ENCODE results near the gene MTRFR.

The MTRFR gene

DNA sequence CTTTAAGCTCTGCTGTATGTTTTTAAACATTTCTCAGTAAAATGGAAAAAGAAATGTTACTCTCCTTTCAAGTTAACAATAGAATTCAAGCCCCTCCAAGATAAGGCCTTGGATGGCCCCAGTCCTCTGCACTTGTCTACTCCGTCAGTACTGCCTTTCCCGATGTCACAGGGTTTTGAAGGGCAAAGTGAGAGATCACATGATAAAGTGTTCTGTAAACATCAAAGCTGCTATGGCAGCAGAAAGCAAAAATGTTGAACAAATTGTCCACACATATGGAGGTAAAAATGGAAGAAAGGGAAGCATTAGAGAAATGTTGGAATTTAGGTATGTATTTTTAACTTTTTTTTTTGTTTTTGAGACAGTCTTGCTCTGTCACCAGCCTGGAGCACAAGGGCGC lies 71.9 kb downstream of the MTRFR start:
- H3K4me3 Mint-ChIP-seq = no peak overlapping the region
- peaks cover 84% of the 10 kb centered on the region for H3K36me3 Mint-ChIP-seq (ENCODE audit: low read depth)
- H3K9me3 Mint-ChIP-seq = no peaks in the 10 kb centered on the region
- TF ChIP-seq, protein P1, sequence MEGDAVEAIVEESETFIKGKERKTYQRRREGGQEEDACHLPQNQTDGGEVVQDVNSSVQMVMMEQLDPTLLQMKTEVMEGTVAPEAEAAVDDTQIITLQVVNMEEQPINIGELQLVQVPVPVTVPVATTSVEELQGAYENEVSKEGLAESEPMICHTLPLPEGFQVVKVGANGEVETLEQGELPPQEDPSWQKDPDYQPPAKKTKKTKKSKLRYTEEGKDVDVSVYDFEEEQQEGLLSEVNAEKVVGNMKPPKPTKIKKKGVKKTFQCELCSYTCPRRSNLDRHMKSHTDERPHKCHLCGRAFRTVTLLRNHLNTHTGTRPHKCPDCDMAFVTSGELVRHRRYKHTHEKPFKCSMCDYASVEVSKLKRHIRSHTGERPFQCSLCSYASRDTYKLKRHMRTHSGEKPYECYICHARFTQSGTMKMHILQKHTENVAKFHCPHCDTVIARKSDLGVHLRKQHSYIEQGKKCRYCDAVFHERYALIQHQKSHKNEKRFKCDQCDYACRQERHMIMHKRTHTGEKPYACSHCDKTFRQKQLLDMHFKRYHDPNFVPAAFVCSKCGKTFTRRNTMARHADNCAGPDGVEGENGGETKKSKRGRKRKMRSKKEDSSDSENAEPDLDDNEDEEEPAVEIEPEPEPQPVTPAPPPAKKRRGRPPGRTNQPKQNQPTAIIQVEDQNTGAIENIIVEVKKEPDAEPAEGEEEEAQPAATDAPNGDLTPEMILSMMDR (IDR thresholded peaks at IDR 0.05) = no peak
- no peak for DNase-seq
- H3K27ac Mint-ChIP-seq = no peak overlapping the region
- no peaks in the 10 kb centered on the region for H3K4me1 Mint-ChIP-seq
- H3K27me3 Mint-ChIP-seq (ENCODE audit: low read depth, poor library complexity) = no peaks in the 10 kb centered on the region

DNA sequence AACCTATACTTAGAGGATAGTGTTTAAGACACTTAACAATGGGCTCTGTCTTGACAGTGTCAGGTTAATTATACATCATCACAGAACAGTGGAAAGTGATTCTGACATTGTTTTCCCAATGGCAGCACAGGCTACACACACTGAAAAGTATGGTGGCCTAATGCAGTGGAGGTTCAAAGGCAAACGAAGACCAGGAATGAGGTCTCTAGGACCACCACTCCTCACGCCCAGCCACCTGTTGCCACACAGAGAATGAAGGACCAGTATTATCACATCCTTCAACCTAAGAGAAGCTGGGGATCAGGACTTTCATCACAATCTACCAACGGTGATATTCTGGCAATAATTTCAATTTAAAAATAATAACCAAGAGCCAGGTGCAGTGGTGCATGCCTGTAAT lies 73.0 kb downstream of the MTRFR start:
- DNase-seq = no peak
- H3K9me3 Mint-ChIP-seq = no peaks in the 10 kb centered on the region
- no peak overlapping the region for H3K27ac Mint-ChIP-seq
- H3K4me3 Mint-ChIP-seq = no peak overlapping the region
- TF ChIP-seq, protein P1 (IDR thresholded peaks at IDR 0.05) = no peak
- no peaks in the 10 kb centered on the region for H3K27me3 Mint-ChIP-seq (ENCODE audit: low read depth, poor library complexity)
- peaks cover 89% of the 10 kb centered on the region for H3K36me3 Mint-ChIP-seq (ENCODE audit: low read depth)
- no peaks in the 10 kb centered on the region for H3K4me1 Mint-ChIP-seq

Measured in nephron progenitor cell (in vitro differentiated cells).